ENCODE measurements around the gene PTX3.

Gene PTX3

GRCh38 chr3:157392104-157392503, 44.5 kb upstream of the PTX3 start:
- Histone ChIP-seq H3K4me1 (ENCODE audit: low read depth, poor library complexity, severe bottlenecking) (no peaks in the 10 kb centered on the region), H3K4me3 (IDR thresholded peaks at IDR 0.05; ENCODE audit: insufficient read depth, low read depth, low read length) (no peak overlapping the region), H2AFZ (ENCODE audit: low read depth) (no peak overlapping the region), H3K36me3 (ENCODE audit: insufficient read depth) (no peaks in the 10 kb centered on the region), H3K4me2 (no peak overlapping the region), H3K27me3 (ENCODE audit: insufficient read depth, low read depth) (no peaks in the 10 kb centered on the region), H4K20me1 (ENCODE audit: insufficient read depth) (no peaks in the 10 kb centered on the region), H3K79me2 (ENCODE audit: insufficient read depth, low read depth) (no peaks in the 10 kb centered on the region), H3K27ac (no peak overlapping the region), H3K9ac (no peak overlapping the region)
- no peak for TF ChIP-seq CTCF (conservative IDR thresholded peaks at IDR 0.05; ENCODE audit: low read depth, low read length)

GRCh38 chr3:157393113-157393512, 43.5 kb upstream of the PTX3 start:
- Histone ChIP-seq H4K20me1 (ENCODE audit: insufficient read depth) (no peaks in the 10 kb centered on the region), H3K4me3 (IDR thresholded peaks at IDR 0.05; ENCODE audit: insufficient read depth, low read depth, low read length) (no peak overlapping the region), H3K79me2 (ENCODE audit: insufficient read depth, low read depth) (no peaks in the 10 kb centered on the region), H3K9ac (no peak overlapping the region), H3K27me3 (ENCODE audit: insufficient read depth, low read depth) (no peaks in the 10 kb centered on the region), H3K4me1 (ENCODE audit: low read depth, poor library complexity, severe bottlenecking) (no peaks in the 10 kb centered on the region), H2AFZ (ENCODE audit: low read depth) (no peak overlapping the region), H3K4me2 (no peak overlapping the region), H3K36me3 (ENCODE audit: insufficient read depth) (no peaks in the 10 kb centered on the region), H3K27ac (no peak overlapping the region)
- no peak for TF ChIP-seq CTCF (conservative IDR thresholded peaks at IDR 0.05; ENCODE audit: low read depth, low read length)

- no peaks in the 10 kb centered on the region for H3K36me3 ChIP-seq (ENCODE audit: insufficient read depth)
- no peak overlapping the region for H3K9ac ChIP-seq
- H3K27ac ChIP-seq = no peak overlapping the region
- H4K20me1 ChIP-seq (ENCODE audit: insufficient read depth) = no peaks in the 10 kb centered on the region
- no peak for TF ChIP-seq CTCF (conservative IDR thresholded peaks at IDR 0.05; ENCODE audit: low read depth, low read length)
- no peak overlapping the region for H2AFZ ChIP-seq (ENCODE audit: low read depth)
- H3K4me1 ChIP-seq (ENCODE audit: low read depth, poor library complexity, severe bottlenecking) = no peaks in the 10 kb centered on the region
- no peaks in the 10 kb centered on the region for H3K27me3 ChIP-seq (ENCODE audit: insufficient read depth, low read depth)
- no peak overlapping the region for H3K4me2 ChIP-seq
- no peak overlapping the region for H3K4me3 ChIP-seq (IDR thresholded peaks at IDR 0.05; ENCODE audit: insufficient read depth, low read depth, low read length)
- no peaks in the 10 kb centered on the region for H3K79me2 ChIP-seq (ENCODE audit: insufficient read depth, low read depth)
Measured at GRCh38 chr3:157394411-157394810, 42.2 kb upstream of the PTX3 start.

- Histone ChIP-seq H3K4me1 (ENCODE audit: low read depth, poor library complexity, severe bottlenecking) (no peaks in the 10 kb centered on the region), H3K4me3 (IDR thresholded peaks at IDR 0.05; ENCODE audit: insufficient read depth, low read depth, low read length) (no peak overlapping the region), H3K9ac (no peak overlapping the region), H3K4me2 (no peak overlapping the region), H2AFZ (ENCODE audit: low read depth) (no peak overlapping the region), H3K27ac (no peak overlapping the region), H3K79me2 (ENCODE audit: insufficient read depth, low read depth) (no peaks in the 10 kb centered on the region), H3K36me3 (ENCODE audit: insufficient read depth) (no peaks in the 10 kb centered on the region), H4K20me1 (ENCODE audit: insufficient read depth) (no peaks in the 10 kb centered on the region), H3K27me3 (ENCODE audit: insufficient read depth, low read depth) (no peaks in the 10 kb centered on the region)
- no peak for TF ChIP-seq CTCF (conservative IDR thresholded peaks at IDR 0.05; ENCODE audit: low read depth, low read length)
Measured at GRCh38 chr3:157398598-157398997, 38.1 kb upstream of the PTX3 start.

- Histone ChIP-seq H3K27me3 (ENCODE audit: insufficient read depth, low read depth) (no peaks in the 10 kb centered on the region), H3K9ac (no peak overlapping the region), H3K4me1 (ENCODE audit: low read depth, poor library complexity, severe bottlenecking) (no peaks in the 10 kb centered on the region), H3K27ac (no peak overlapping the region), H3K4me3 (IDR thresholded peaks at IDR 0.05; ENCODE audit: insufficient read depth, low read depth, low read length) (no peak overlapping the region), H4K20me1 (ENCODE audit: insufficient read depth) (no peaks in the 10 kb centered on the region), H3K4me2 (no peak overlapping the region), H3K79me2 (ENCODE audit: insufficient read depth, low read depth) (no peaks in the 10 kb centered on the region), H3K36me3 (ENCODE audit: insufficient read depth) (no peaks in the 10 kb centered on the region), H2AFZ (ENCODE audit: low read depth) (no peak overlapping the region)
- no peak for TF ChIP-seq CTCF (conservative IDR thresholded peaks at IDR 0.05; ENCODE audit: low read depth, low read length)
Measured at GRCh38 chr3:157404381-157404780, 32.3 kb upstream of the PTX3 start.
